Esophagus squamous epithelium (tissue), 4 donors: ENCODE results near the gene NCOA7.

Experiments used
- CTCF ChIP-seq, 6 experiments: fragments of 450-650 bp in 4 of 6; fragments of 200-600 bp in 2 of 6; sonication (generic) in 2 of 6; IDR thresholded peaks; one replicate each; pipeline ENCODE4 v1.5.1; 2016 to 2019; ENCODE audit warnings: antibody characterized with exemption in 6 of 6, mild to moderate bottlenecking in 4 of 6, moderate library complexity in 4 of 6
- POLR2A ChIP-seq, 4 donors: fragments of 450-650 bp; IDR thresholded peaks; one replicate each; pipeline ENCODE4 v1.6.1; 2017; ENCODE audit warnings: antibody characterized with exemption in 4 of 4, mild to moderate bottlenecking in 4 of 4, moderate library complexity in 3 of 4

GRCh38 chr6:125904871-125905270, 114.1 kb downstream of the NCOA7 start:
- TF ChIP-seq CTCF (IDR thresholded peaks at IDR 0.05) (no peak), POLR2A (IDR thresholded peaks at IDR 0.05) (no peak)
